K562 (cell line): ENCODE data around the gene RELL2. TPM values are rescaled to one million over a fixed set of nuclear protein-coding genes. Genes with fewer than 3 reads are reported as not detected.

Experiments
- CBFA2T3 ChIP-seq: fragments of 450-650 bp; IDR thresholded peaks from 2 replicates; pipeline ENCODE4 v1.6.1; 2017
- ESRRB ChIP-seq: fragments of 250-450 bp; sonication (Bioruptor Pico); IDR thresholded peaks from 2 replicates; pipeline ENCODE4 v1.5.0; 2020; ENCODE audit warnings: mild to moderate bottlenecking, moderate library complexity, borderline replicate concordance
- FIP1L1 ChIP-seq: fragments of 200-400 bp; formaldehyde crosslinking; IDR thresholded peaks from 2 replicates; pipeline ENCODE4 v1.6.1; 2018; ENCODE audit warnings: mild to moderate bottlenecking, low read depth, low read length; ENCODE audit not compliant: poor library complexity, severe bottlenecking
- HDAC1 ChIP-seq, 2 experiments: fragments of 450-650 bp; IDR thresholded peaks; 2 replicates each; pipeline ENCODE4 v1.6.1; 2016 to 2017; ENCODE audit warnings: inconsistent platforms in 1 of 2, mild to moderate bottlenecking in 1 of 2, moderate library complexity in 1 of 2
- HMGN3 ChIP-seq: IDR thresholded peaks from 2 replicates; pipeline ENCODE4 v1.6.1; 2011; ENCODE audit warnings: borderline replicate concordance, low read depth, mild to moderate bottlenecking, mixed read lengths, low read length; ENCODE audit not compliant: insufficient read length; ENCODE audit errors: extremely low read depth
- KDM5B ChIP-seq: fragments of 200-600 bp; sonication (generic); IDR thresholded peaks from 2 replicates; pipeline ENCODE4 v1.6.1; 2012; ENCODE audit warnings: low read depth, mild to moderate bottlenecking, moderate library complexity, low read length, control low read depth, inconsistent platforms; ENCODE audit not compliant: insufficient replicate concordance
- L3MBTL2 ChIP-seq: fragments of 450-650 bp; IDR thresholded peaks from 2 replicates; pipeline ENCODE4 v1.6.1; 2016; ENCODE audit warnings: mild to moderate bottlenecking, moderate library complexity
- NFIC ChIP-seq: fragments of 450-650 bp; IDR thresholded peaks from 2 replicates; pipeline ENCODE4 v1.6.1; 2017; ENCODE audit warnings: mild to moderate bottlenecking, inconsistent platforms
- PCBP2 ChIP-seq: fragments of 200-400 bp; formaldehyde crosslinking; IDR thresholded peaks from 2 replicates; pipeline ENCODE4 v1.6.1; 2018; ENCODE audit warnings: low read length, low read depth, mild to moderate bottlenecking, moderate library complexity; ENCODE audit not compliant: poor library complexity, severe bottlenecking
- POLR2G ChIP-seq: fragments of 200-400 bp; formaldehyde crosslinking; IDR thresholded peaks from 2 replicates; pipeline ENCODE4 v1.6.1; 2017; ENCODE audit warnings: low read depth, mild to moderate bottlenecking, antibody characterized with exemption, low read length, moderate library complexity
- RBBP5 ChIP-seq: fragments of 200-600 bp; sonication (generic); IDR thresholded peaks from 2 replicates; pipeline ENCODE4 v1.6.1; 2012; ENCODE audit warnings: borderline replicate concordance, mild to moderate bottlenecking, low read length, control low read depth, inconsistent platforms; ENCODE audit not compliant: insufficient read depth, poor library complexity, severe bottlenecking
- RBFOX2 ChIP-seq: fragments of 200-400 bp; formaldehyde crosslinking; IDR thresholded peaks from 2 replicates; pipeline ENCODE4 v1.6.1; 2017; ENCODE audit warnings: low read depth, mild to moderate bottlenecking, low read length, moderate library complexity
- RBM14 ChIP-seq: fragments of 200-400 bp; formaldehyde crosslinking; IDR thresholded peaks from 2 replicates; pipeline ENCODE4 v1.6.1; 2018; ENCODE audit warnings: low read depth, mild to moderate bottlenecking, low read length, moderate library complexity, borderline replicate concordance; ENCODE audit not compliant: insufficient read depth
- SAP30 ChIP-seq: fragments of 200-600 bp; sonication (generic); IDR thresholded peaks from 2 replicates; pipeline ENCODE4 v1.6.1; 2012; ENCODE audit warnings: borderline replicate concordance, low read depth, mild to moderate bottlenecking, moderate library complexity, low read length, control low read depth, inconsistent platforms; ENCODE audit not compliant: insufficient read depth, poor library complexity, severe bottlenecking
- TAF9B ChIP-seq: fragments of 450-650 bp; IDR thresholded peaks from 2 replicates; pipeline ENCODE4 v1.6.1; 2018; ENCODE audit warnings: mild to moderate bottlenecking; ENCODE audit not compliant: partially characterized antibody
- U2AF1 ChIP-seq: fragments of 200-400 bp; formaldehyde crosslinking; optimal IDR thresholded peaks from 2 replicates; pipeline ENCODE3; 2017; ENCODE audit warnings: mild to moderate bottlenecking, low read depth, low read length, moderate library complexity
- polyA plus RNA-seq, 8 experiments: library from polyadenylated mRNA; depleted of rRNA in 4 of 8; stranded (reverse) in 5 of 8; unstranded in 3 of 8; fragments of >200 nt; fragmentation: Nextera tagmentation in 2 of 8; fragmentation: Illumina TruSeq in 1 of 8; extraction: Ambion mirVana in 2 of 8; extraction: Trizol in 1 of 8; gene quantifications; 2 replicates each; pipeline versions ENCODE4 v1.2.1 to v1.2.3, GENCODE V29; 2011 to 2014; ENCODE audit warnings: inconsistent platforms in 1 of 8, missing spikeins in 1 of 8
- total RNA-seq, 7 experiments: library from RNA; depleted of rRNA in 6 of 7; stranded (reverse); fragments of >200 nt in 6 of 7; fragmentation: Illumina TruSeq in 2 of 7; extraction: Trizol in 2 of 7; gene quantifications; 2 replicates each; pipeline versions ENCODE4 v1.2.1 to v1.2.3, GENCODE V29; 2011 to 2021; ENCODE audit warnings: low replicate concordance in 1 of 7
- TF ChIP-seq, protein P1 (sequence below): sonication (generic); formaldehyde crosslinking; IDR thresholded peaks from 2 replicates; pipeline ENCODE4 v1.8.0; 2022; ENCODE audit warnings: mild to moderate bottlenecking, missing genetic modification reagents
- TF ChIP-seq, protein P2 (sequence below), 3 experiments: fragments of 200-800 bp in 1 of 3; sonication (Bioruptor generic) in 1 of 3; sonication (generic) in 1 of 3; formaldehyde crosslinking in 1 of 3; IDR thresholded peaks; 2 replicates each; pipeline versions ENCODE4 v1.6.1 to v1.8.0; 2016 to 2022; ENCODE audit warnings: mild to moderate bottlenecking in 2 of 3, missing compliant biosample characterization in 2 of 3, missing genetic modification characterization in 2 of 3, missing genetic modification reagents in 1 of 3
- TF ChIP-seq, protein P3 (sequence below): sonication (generic); formaldehyde crosslinking; IDR thresholded peaks from 2 replicates; pipeline ENCODE4 v1.9.0; 2022; ENCODE audit warnings: mild to moderate bottlenecking, missing genetic modification reagents
- TF ChIP-seq, protein P4 (sequence below): sonication (generic); formaldehyde crosslinking; IDR thresholded peaks from 2 replicates; pipeline ENCODE4 v1.9.0; 2022; ENCODE audit warnings: mild to moderate bottlenecking, missing genetic modification reagents
- TF ChIP-seq, protein P5 (sequence below): sonication (generic); formaldehyde crosslinking; IDR thresholded peaks from 2 replicates; pipeline ENCODE4 v1.8.1; 2022; ENCODE audit warnings: missing genetic modification reagents

Gene RELL2
- total and polyA plus RNA-seq, 9 of the 15 experiments (the other 6 are each of a cell fraction or from before 2014, with no cell fraction given): 0.06 to 36.0 (median 14.3) TPM

DNA sequence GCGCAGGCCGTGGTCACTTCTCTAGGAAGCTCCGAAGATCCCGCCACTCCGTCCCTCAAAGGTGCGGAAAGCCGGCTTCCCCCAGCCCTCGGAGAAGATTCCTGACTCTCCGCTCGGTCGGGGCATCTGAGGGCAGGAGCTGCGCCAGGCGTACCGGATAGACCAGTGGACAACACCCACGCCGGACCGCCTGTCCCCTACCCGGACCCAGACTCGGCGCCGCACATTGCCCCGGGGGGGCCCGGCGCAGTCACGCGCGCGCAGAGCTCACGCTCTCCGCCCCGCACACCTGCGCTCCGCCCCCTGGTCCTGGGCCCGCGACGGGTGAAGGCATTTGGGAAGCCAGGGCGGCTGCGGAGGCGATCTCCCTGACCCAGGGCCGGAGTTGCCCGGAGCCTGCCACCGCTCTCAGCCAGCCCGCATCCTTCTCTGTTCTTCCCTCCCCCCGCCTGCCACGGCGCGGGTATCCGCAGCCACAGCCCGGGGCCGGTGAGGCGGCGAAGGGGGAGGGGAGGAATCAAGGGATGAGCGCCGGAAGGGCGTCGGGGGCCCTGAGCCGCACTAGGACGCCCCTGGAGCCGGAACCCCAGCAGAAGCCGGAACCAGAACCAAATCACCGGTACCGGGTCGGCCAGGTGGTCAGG is 448 bp downstream of the RELL2 start (continued):
- TF ChIP-seq, protein P1, sequence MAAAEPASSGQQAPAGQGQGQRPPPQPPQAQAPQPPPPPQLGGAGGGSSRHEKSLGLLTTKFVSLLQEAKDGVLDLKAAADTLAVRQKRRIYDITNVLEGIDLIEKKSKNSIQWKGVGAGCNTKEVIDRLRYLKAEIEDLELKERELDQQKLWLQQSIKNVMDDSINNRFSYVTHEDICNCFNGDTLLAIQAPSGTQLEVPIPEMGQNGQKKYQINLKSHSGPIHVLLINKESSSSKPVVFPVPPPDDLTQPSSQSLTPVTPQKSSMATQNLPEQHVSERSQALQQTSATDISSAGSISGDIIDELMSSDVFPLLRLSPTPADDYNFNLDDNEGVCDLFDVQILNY (CRISPR knock-in tag): peak; percentile 34; the same call in 1 of the 2 replicates
- TF ChIP-seq, protein P2, sequence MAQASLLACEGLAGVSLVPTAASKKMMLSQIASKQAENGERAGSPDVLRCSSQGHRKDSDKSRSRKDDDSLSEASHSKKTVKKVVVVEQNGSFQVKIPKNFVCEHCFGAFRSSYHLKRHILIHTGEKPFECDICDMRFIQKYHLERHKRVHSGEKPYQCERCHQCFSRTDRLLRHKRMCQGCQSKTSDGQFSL (CRISPR knock-in tag; IDR thresholded peaks at IDR 0.05): peak; percentile 78
- TF ChIP-seq, protein P2 (tag; IDR thresholded peaks at IDR 0.05): no peak
- TF ChIP-seq ESRRB (no peak), KDM5B (peak; percentile 6), U2AF1 (peak; percentile 56), POLR2G (peak; percentile 19), RBFOX2 (peak; percentile 68), NFIC (no peak; the same call in 1 of the 2 replicates), SAP30 (peak; percentile 8), L3MBTL2 (peak; percentile 32), CBFA2T3 (no peak), RBBP5 (peak; percentile 10), HMGN3 (peak; percentile 1), TAF9B (no peak), FIP1L1 (peak; percentile 61), PCBP2 (no peak), HDAC1 (IDR thresholded peaks at IDR 0.05) (0 out of 4 replicates have a peak, but pooled peaks of 1 of the 2 experiments have one; percentile 26), RBM14 (peak; percentile 30; the same call in 1 of the 2 replicates)
- TF ChIP-seq, protein P3, sequence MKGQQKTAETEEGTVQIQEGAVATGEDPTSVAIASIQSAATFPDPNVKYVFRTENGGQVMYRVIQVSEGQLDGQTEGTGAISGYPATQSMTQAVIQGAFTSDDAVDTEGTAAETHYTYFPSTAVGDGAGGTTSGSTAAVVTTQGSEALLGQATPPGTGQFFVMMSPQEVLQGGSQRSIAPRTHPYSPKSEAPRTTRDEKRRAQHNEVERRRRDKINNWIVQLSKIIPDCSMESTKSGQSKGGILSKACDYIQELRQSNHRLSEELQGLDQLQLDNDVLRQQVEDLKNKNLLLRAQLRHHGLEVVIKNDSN: 0 out of 2 replicates have a peak, but pooled peaks have one; percentile 6
- TF ChIP-seq, protein P4, sequence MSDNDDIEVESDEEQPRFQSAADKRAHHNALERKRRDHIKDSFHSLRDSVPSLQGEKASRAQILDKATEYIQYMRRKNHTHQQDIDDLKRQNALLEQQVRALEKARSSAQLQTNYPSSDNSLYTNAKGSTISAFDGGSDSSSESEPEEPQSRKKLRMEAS (CRISPR knock-in tag): 0 out of 2 replicates have a peak, but pooled peaks have one; percentile 10
- TF ChIP-seq, protein P5, sequence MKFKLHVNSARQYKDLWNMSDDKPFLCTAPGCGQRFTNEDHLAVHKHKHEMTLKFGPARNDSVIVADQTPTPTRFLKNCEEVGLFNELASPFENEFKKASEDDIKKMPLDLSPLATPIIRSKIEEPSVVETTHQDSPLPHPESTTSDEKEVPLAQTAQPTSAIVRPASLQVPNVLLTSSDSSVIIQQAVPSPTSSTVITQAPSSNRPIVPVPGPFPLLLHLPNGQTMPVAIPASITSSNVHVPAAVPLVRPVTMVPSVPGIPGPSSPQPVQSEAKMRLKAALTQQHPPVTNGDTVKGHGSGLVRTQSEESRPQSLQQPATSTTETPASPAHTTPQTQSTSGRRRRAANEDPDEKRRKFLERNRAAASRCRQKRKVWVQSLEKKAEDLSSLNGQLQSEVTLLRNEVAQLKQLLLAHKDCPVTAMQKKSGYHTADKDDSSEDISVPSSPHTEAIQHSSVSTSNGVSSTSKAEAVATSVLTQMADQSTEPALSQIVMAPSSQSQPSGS: no peak
